Endothelial cell of umbilical vein (primary cell): ENCODE data around the gene SGK1. TPM values are rescaled to one million over a fixed set of nuclear protein-coding genes. Genes with fewer than 3 reads are reported as not detected.

Source experiments
- BruUV-seq: library from RNA; stranded (reverse); fragments of 400-500 nt; replicated peaks from 2 replicates; lab custom pipeline; 2021; lab: Mats Ljungman, UMichigan
- CTCF ChIA-PET: fragments of 300-600, 350-600 bp; sonication (Branson Sonifier 250); formaldehyde crosslinking; loops from one replicate; lab custom pipeline; 2021; ENCODE audit warnings: antibody characterized with exemption, inconsistent platforms; lab: Charles Lee
- POLR2A ChIA-PET: fragments of 300-600, 350-600 bp; sonication (Branson Sonifier 250); formaldehyde crosslinking; loops from one replicate; lab custom pipeline; 2021; ENCODE audit warnings: antibody characterized with exemption, inconsistent platforms; lab: Charles Lee
- DNase-seq: peaks from one replicate; pipeline ENCODE4 v3.0.0-alpha.2; 2011; ENCODE audit warnings: low read depth, low spot score
- FAIRE-seq: peaks from 2 replicates; lab custom pipeline; 2011; peaks lifted over from hg19 to GRCh38; lab: Jason Lieb, UNC
- H2AFZ ChIP-seq: 2 replicates; pipeline ENCODE4 v1.6.0; 2012; ENCODE audit warnings: low read depth, low read length, control low read depth, inconsistent platforms
- H3K27ac ChIP-seq: 2 replicates; pipeline ENCODE4 v1.5.1; 2011; ENCODE audit warnings: low read depth, mild to moderate bottlenecking, control low read depth, low read length, moderate library complexity; ENCODE audit not compliant: insufficient read depth
- H3K27me3 ChIP-seq, 2 experiments: 2 replicates each; pipeline versions ENCODE4 v1.6.0 to v1.6.1; 2011; ENCODE audit warnings: low read length in 2 of 2, mixed read lengths in 1 of 2; ENCODE audit not compliant: control insufficient read depth in 2 of 2, insufficient read depth in 2 of 2
- H3K36me3 ChIP-seq, 2 experiments: 2 replicates in 1 of 2; 3 replicates in 1 of 2; pipeline ENCODE4 v1.5.1; 2011; ENCODE audit warnings: low read length in 2 of 2, mild to moderate bottlenecking in 1 of 2, moderate library complexity in 1 of 2; ENCODE audit not compliant: control insufficient read depth in 2 of 2, insufficient read depth in 2 of 2; ENCODE audit errors: extremely low read depth in 1 of 2
- H3K4me1 ChIP-seq: 3 replicates; pipeline ENCODE4 v1.5.1; 2011; ENCODE audit warnings: mild to moderate bottlenecking, low read length; ENCODE audit not compliant: control insufficient read depth, insufficient read depth; ENCODE audit errors: extremely low read depth
- H3K4me2 ChIP-seq: 2 replicates; pipeline ENCODE4 v1.6.1; 2011; ENCODE audit warnings: low read length, control low read depth, mixed read lengths; ENCODE audit not compliant: insufficient read depth
- H3K4me3 ChIP-seq, 3 experiments: fragments of 200-600 bp in 1 of 3; sonication (generic), shearing (Covaris generic) in 1 of 3; replicated peaks in 1 of 3; 2 replicates each; pipeline ENCODE4 v1.5.1; 2011 to 2016; ENCODE audit warnings: control low read depth in 3 of 3, low read length in 3 of 3, mild to moderate bottlenecking in 2 of 3, inconsistent platforms in 1 of 3, low read depth in 1 of 3, moderate library complexity in 1 of 3; ENCODE audit not compliant: insufficient read depth in 1 of 3
- H3K79me2 ChIP-seq: 2 replicates; pipeline ENCODE4 v1.6.0; 2012; ENCODE audit warnings: low read length, inconsistent platforms; ENCODE audit not compliant: control insufficient read depth, insufficient read depth
- H3K9ac ChIP-seq: replicated peaks from 2 replicates; pipeline ENCODE3; 2011; ENCODE audit warnings: low read length, control low read depth; ENCODE audit not compliant: insufficient read depth; ENCODE audit errors: extremely low read depth
- H3K9me1 ChIP-seq: replicated peaks from 3 replicates; pipeline ENCODE4 v1.6.0; 2011; ENCODE audit warnings: mild to moderate bottlenecking, low read length; ENCODE audit not compliant: control insufficient read depth, insufficient read depth; ENCODE audit errors: extremely low read depth
- H3K9me3 ChIP-seq: replicated peaks from 2 replicates; pipeline ENCODE4 v1.5.1; 2012; ENCODE audit warnings: low read length, inconsistent platforms; ENCODE audit not compliant: control insufficient read depth, insufficient read depth
- H4K20me1 ChIP-seq: replicated peaks from 2 replicates; pipeline ENCODE3; 2011; ENCODE audit warnings: mild to moderate bottlenecking, low read length; ENCODE audit not compliant: control insufficient read depth, insufficient read depth; ENCODE audit errors: extremely low read depth
- CTCF ChIP-seq, 2 donors: IDR thresholded peaks; 1 replicate in 1 of 2; 2 replicates in 1 of 2; pipeline ENCODE4 v1.5.1; 2011; ENCODE audit warnings: low read length in 2 of 2, mild to moderate bottlenecking in 2 of 2, moderate library complexity in 2 of 2, control low read depth in 1 of 2, inconsistent platforms in 1 of 2, low read depth in 1 of 2; ENCODE audit not compliant: insufficient read depth in 1 of 2; ENCODE audit errors: extremely low read depth in 1 of 2
- EZH2 ChIP-seq: IDR thresholded peaks from 2 replicates; pipeline ENCODE4 v1.6.1; 2012; ENCODE audit warnings: borderline replicate concordance, low read depth, mild to moderate bottlenecking, moderate library complexity, low read length, inconsistent platforms; ENCODE audit not compliant: severe bottlenecking
- FOS ChIP-seq: IDR thresholded peaks from 2 replicates; pipeline ENCODE4 v1.6.1; 2011; ENCODE audit warnings: mild to moderate bottlenecking, low read length, moderate library complexity, borderline replicate concordance; ENCODE audit not compliant: insufficient read depth
- GATA2 ChIP-seq: IDR thresholded peaks from 2 replicates; pipeline ENCODE4 v1.7.0; 2011; ENCODE audit warnings: low read depth, mild to moderate bottlenecking, moderate library complexity, mixed read lengths, low read length; ENCODE audit not compliant: insufficient read length, insufficient read depth
- JUN ChIP-seq: IDR thresholded peaks from 2 replicates; pipeline ENCODE4 v1.6.1; 2011; ENCODE audit warnings: borderline replicate concordance, low read depth; ENCODE audit not compliant: insufficient read length, insufficient read depth
- MAX ChIP-seq: IDR thresholded peaks from 2 replicates; pipeline ENCODE4 v1.6.1; 2011; ENCODE audit not compliant: insufficient read depth, insufficient read length
- MYC ChIP-seq: IDR thresholded peaks from one replicate; pipeline ENCODE4 v1.6.1; 2011; ENCODE audit warnings: mild to moderate bottlenecking, low read depth, low read length
- POLR2A ChIP-seq: IDR thresholded peaks from 2 replicates; pipeline ENCODE4 v1.6.1; 2012; ENCODE audit warnings: low read depth, mild to moderate bottlenecking, control low read depth, low read length
- POLR2AphosphoS5 ChIP-seq: IDR thresholded peaks from 2 replicates; pipeline ENCODE4 v1.6.1; 2012; ENCODE audit warnings: low read depth, mild to moderate bottlenecking, control low read depth, low read length, moderate library complexity; ENCODE audit not compliant: insufficient read depth
- dilution Hi-C: fragments of 300-500 bp; cut with MboI; formaldehyde crosslinking; loops from one replicate; pipeline ENCODE4 v1.15.0; 2019; ENCODE audit warnings: low sequenced_read_pairs; ENCODE audit not compliant: extremely low pct_ligation_motif_present
- intact Hi-C: fragments of 100-400 bp; cut with micrococcal nuclease; formaldehyde crosslinking; loops from one replicate; pipeline ENCODE4 v1.10.0; 2022
- polyA plus RNA-seq, 4 experiments: library from polyadenylated mRNA; depleted of rRNA in 3 of 4; stranded (reverse) in 3 of 4; unstranded in 1 of 4; fragments of >200 nt; gene quantifications; 2 replicates each; pipeline versions ENCODE4 v1.2.1 to v1.2.3, GENCODE V29; 2011 to 2012; ENCODE audit warnings: missing spikeins in 1 of 4
- total RNA-seq: library from RNA; stranded (reverse); gene quantifications from 2 replicates; pipeline ENCODE4 v1.2.3, GENCODE V29; 2021

The SGK1 gene
- total and polyA plus RNA-seq, 2 donors (not counting 3 experiments of a cell fraction or from before 2014, with no cell fraction given) = 121 to 128 TPM

- no peak overlapping the region for H3K4me2 ChIP-seq
- no peaks in the 10 kb centered on the region for H3K9me1 ChIP-seq
- no peaks in the 10 kb centered on the region for H3K79me2 ChIP-seq
- no peaks in the 10 kb centered on the region for H3K36me3 ChIP-seq
- DNase-seq (no peak), FAIRE-seq (no peak)
- no peak for TF ChIP-seq JUN
- TF ChIP-seq MYC = no peak
- no peak for TF ChIP-seq POLR2A
- no peak for TF ChIP-seq EZH2
- TF ChIP-seq POLR2AphosphoS5 = no peak
- H3K9me3 ChIP-seq = no peaks in the 10 kb centered on the region
- intact Hi-C loops = no loop called here
- no TSS peak for BruUV-seq
- CTCF ChIA-PET = interaction anchor here (1.1 kb wide), 1 partner anchor 12 kb away, joined by 4 read pairs; no protein-coding TSS in a partner anchor
- H3K27ac ChIP-seq = no peak overlapping the region
- POLR2A ChIA-PET = no interaction called here
- H2AFZ ChIP-seq = no peak overlapping the region
- dilution Hi-C loops = no loop called here
- no peaks in the 10 kb centered on the region for H3K4me1 ChIP-seq
- no peaks in the 10 kb centered on the region for H4K20me1 ChIP-seq
- H3K4me3 ChIP-seq = no peak overlapping the region
- no peak overlapping the region for H3K9ac ChIP-seq
- no peaks in the 10 kb centered on the region for H3K27me3 ChIP-seq
Observed at GRCh38 chr6:134340179-134340975, 22.5 kb upstream of the SGK1 start.

- no peaks in the 10 kb centered on the region for H3K9me1 ChIP-seq
Observed at GRCh38 chr6:134339216-134339615, 21.3 kb upstream of the SGK1 start.

More at GRCh38 chr6:134339216-134339615, 21.3 kb upstream of the SGK1 start:
- H3K9me3 ChIP-seq = no peaks in the 10 kb centered on the region
- no peak for FAIRE-seq
- H3K4me2 ChIP-seq = no peak overlapping the region
- no peak overlapping the region for H3K4me3 ChIP-seq
- no peaks in the 10 kb centered on the region for H3K36me3 ChIP-seq
- dilution Hi-C loops (no loop called here), intact Hi-C loops (no loop called here)
- TF ChIP-seq POLR2AphosphoS5 = no peak
- TF ChIP-seq CTCF (IDR thresholded peaks at IDR 0.05; ENCODE audit: extremely low read depth in 1 of 2, insufficient read depth in 1 of 2, low read depth in 1 of 2, low read length in 2 of 2) = no peak
- TF ChIP-seq POLR2A = no peak
- TF ChIP-seq FOS = no peak
- TF ChIP-seq EZH2 = no peak
- no peak for TF ChIP-seq JUN
- no peak for TF ChIP-seq MAX
- no peak for TF ChIP-seq GATA2
- TF ChIP-seq MYC = no peak
- no peak overlapping the region for H2AFZ ChIP-seq
- no TSS peak for BruUV-seq
- H3K27me3 ChIP-seq = no peaks in the 10 kb centered on the region
- ChIA-PET CTCF (no interaction called here), POLR2A (no interaction called here)
- no peak overlapping the region for H3K9ac ChIP-seq
- H3K79me2 ChIP-seq = no peaks in the 10 kb centered on the region
- no peaks in the 10 kb centered on the region for H4K20me1 ChIP-seq
- no peak overlapping the region for H3K27ac ChIP-seq
- no peak for DNase-seq
- no peaks in the 10 kb centered on the region for H3K4me1 ChIP-seq
